Peyer's patch (tissue), 4 donors: ENCODE measurements around the gene SLX4IP.

Experiments
- POLR2A ChIP-seq, 2 donors: fragments of 450-650 bp; IDR thresholded peaks; one replicate each; pipeline ENCODE4 v1.5.1; 2017; ENCODE audit warnings: antibody characterized with exemption in 2 of 2, mild to moderate bottlenecking in 2 of 2, moderate library complexity in 2 of 2
- TF ChIP-seq, protein P1 (sequence below), 6 experiments: fragments of 450-650 bp in 4 of 6; fragments of 200-600 bp in 2 of 6; sonication (generic) in 1 of 6; IDR thresholded peaks; one replicate each; pipeline ENCODE4 v1.5.1; 2017 to 2019; ENCODE audit warnings: antibody characterized with exemption in 6 of 6, mild to moderate bottlenecking in 3 of 6, moderate library complexity in 1 of 6

DNA sequence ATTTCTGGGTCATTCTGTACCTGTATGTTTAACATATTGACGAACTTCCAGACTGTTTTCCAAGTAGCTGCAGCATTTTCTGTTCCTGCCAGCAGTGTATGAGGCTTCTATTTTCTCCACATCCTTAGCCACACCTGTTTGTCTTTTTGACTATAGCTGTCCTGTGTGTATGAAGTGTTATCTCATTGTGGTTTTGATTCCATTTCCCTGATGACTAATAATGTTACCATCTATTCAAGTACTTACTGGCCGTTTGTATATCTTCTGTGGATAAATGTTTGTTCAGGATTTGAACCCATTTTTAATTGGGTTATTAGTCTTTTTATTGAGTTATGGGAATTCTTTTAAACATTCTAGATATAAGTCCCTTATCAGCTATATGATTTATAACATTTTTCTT, 143.5 kb downstream of the SLX4IP start:
- TF ChIP-seq, protein P1, sequence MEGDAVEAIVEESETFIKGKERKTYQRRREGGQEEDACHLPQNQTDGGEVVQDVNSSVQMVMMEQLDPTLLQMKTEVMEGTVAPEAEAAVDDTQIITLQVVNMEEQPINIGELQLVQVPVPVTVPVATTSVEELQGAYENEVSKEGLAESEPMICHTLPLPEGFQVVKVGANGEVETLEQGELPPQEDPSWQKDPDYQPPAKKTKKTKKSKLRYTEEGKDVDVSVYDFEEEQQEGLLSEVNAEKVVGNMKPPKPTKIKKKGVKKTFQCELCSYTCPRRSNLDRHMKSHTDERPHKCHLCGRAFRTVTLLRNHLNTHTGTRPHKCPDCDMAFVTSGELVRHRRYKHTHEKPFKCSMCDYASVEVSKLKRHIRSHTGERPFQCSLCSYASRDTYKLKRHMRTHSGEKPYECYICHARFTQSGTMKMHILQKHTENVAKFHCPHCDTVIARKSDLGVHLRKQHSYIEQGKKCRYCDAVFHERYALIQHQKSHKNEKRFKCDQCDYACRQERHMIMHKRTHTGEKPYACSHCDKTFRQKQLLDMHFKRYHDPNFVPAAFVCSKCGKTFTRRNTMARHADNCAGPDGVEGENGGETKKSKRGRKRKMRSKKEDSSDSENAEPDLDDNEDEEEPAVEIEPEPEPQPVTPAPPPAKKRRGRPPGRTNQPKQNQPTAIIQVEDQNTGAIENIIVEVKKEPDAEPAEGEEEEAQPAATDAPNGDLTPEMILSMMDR (IDR thresholded peaks at IDR 0.05), result no peak
- TF ChIP-seq POLR2A (IDR thresholded peaks at IDR 0.05), result no peak
